IMR-90 (cell line): ENCODE results near the gene R3HDM2. TPM values are rescaled to one million over a fixed set of nuclear protein-coding genes. Genes with fewer than 3 reads are reported as not detected.
A peak's percentile ranks its signal among the peaks of the same experiment; 100 is the strongest.

ENCODE experiments used
- ATAC-seq: fragments of 200-7000 bp; cut with Tn5 transposase; 2 replicates; pipeline ENCODE4 v1.9.1; 2020; ENCODE audit warnings: low read depth, mild to moderate bottlenecking, moderate library complexity
- BruUV-seq: library from RNA; stranded (reverse); fragments of 400-500 nt; replicated peaks from 2 replicates; lab custom pipeline; 2021; lab: Mats Ljungman, UMichigan
- CTCF ChIA-PET: fragments of 300-600 bp; formaldehyde crosslinking; extraction: SDS; loops from one replicate; lab custom pipeline; 2021; ENCODE audit warnings: antibody characterized with exemption; lab: Yijun Ruan, JAX
- POLR2A ChIA-PET: fragments of 300-600 bp; sonication (Branson Sonifier 250); formaldehyde crosslinking; loops from one replicate; lab custom pipeline; 2022; ENCODE audit warnings: antibody characterized with exemption; ENCODE audit not compliant: unreplicated experiment; lab: Charles Lee
- DNase-seq: peaks from one replicate; pipeline ENCODE4 v3.0.0; 2013
- H2AFZ ChIP-seq: replicated peaks from 2 replicates; pipeline ENCODE3; 2013; ENCODE audit warnings: low read length, mild to moderate bottlenecking; ENCODE audit not compliant: poor library complexity
- H2AK5ac ChIP-seq: 2 replicates; pipeline ENCODE4 v1.6.1; 2013; ENCODE audit warnings: low read depth, low read length, inconsistent platforms
- H2AK9ac ChIP-seq: replicated peaks from 2 replicates; pipeline ENCODE3; 2013; ENCODE audit warnings: mild to moderate bottlenecking, low read depth, low read length, moderate library complexity; ENCODE audit not compliant: poor library complexity
- H2BK120ac ChIP-seq: 2 replicates; pipeline ENCODE4 v1.6.1; 2013; ENCODE audit warnings: low read depth, low read length, inconsistent platforms
- H2BK15ac ChIP-seq: 3 replicates; pipeline ENCODE4 v1.6.1; 2013; ENCODE audit warnings: low read depth, low read length, inconsistent platforms
- H2BK20ac ChIP-seq: 2 replicates; pipeline ENCODE4 v1.6.1; 2013; ENCODE audit warnings: low read depth, mild to moderate bottlenecking, inconsistent platforms, low read length, moderate library complexity
- H2BK5ac ChIP-seq: 2 replicates; pipeline ENCODE4 v1.6.1; 2013; ENCODE audit warnings: mild to moderate bottlenecking, low read depth, low read length, inconsistent platforms; ENCODE audit not compliant: poor library complexity, severe bottlenecking
- H3K14ac ChIP-seq: replicated peaks from 2 replicates; pipeline ENCODE4 v1.6.1; 2013; ENCODE audit warnings: low read depth, low read length, inconsistent platforms
- H3K18ac ChIP-seq: 2 replicates; pipeline ENCODE4 v1.6.1; 2013; ENCODE audit warnings: low read depth, low read length, control low read depth
- H3K23ac ChIP-seq: 2 replicates; pipeline ENCODE4 v1.6.1; 2013; ENCODE audit warnings: low read depth, low read length, inconsistent platforms
- H3K27ac ChIP-seq: 2 replicates; pipeline ENCODE4 v1.5.1; 2013; ENCODE audit warnings: mild to moderate bottlenecking, control low read depth, low read length; ENCODE audit not compliant: insufficient read depth
- H3K27me3 ChIP-seq: 2 replicates; pipeline ENCODE4 v1.6.1; 2013; ENCODE audit warnings: low read length; ENCODE audit not compliant: control insufficient read depth, insufficient read depth
- H3K36me3 ChIP-seq: 2 replicates; pipeline ENCODE4 v1.6.1; 2013; ENCODE audit warnings: low read length, mixed read lengths; ENCODE audit not compliant: control insufficient read depth, insufficient read depth
- H3K4ac ChIP-seq: 2 replicates; pipeline ENCODE4 v1.6.1; 2013; ENCODE audit warnings: low read depth, low read length, inconsistent platforms
- H3K4me1 ChIP-seq: 2 replicates; pipeline ENCODE4 v1.6.1; 2013; ENCODE audit warnings: low read length, mixed read lengths; ENCODE audit not compliant: control insufficient read depth, insufficient read depth
- H3K4me2 ChIP-seq: 2 replicates; pipeline ENCODE4 v1.6.1; 2013; ENCODE audit warnings: low read depth, mild to moderate bottlenecking, control low read depth, low read length, moderate library complexity
- H3K4me3 ChIP-seq: 2 replicates; pipeline ENCODE4 v1.5.1; 2013; ENCODE audit warnings: low read depth, mild to moderate bottlenecking, control low read depth, low read length, moderate library complexity; ENCODE audit not compliant: insufficient read depth
- H3K56ac ChIP-seq: 2 replicates; pipeline ENCODE4 v1.6.1; 2013; ENCODE audit warnings: low read length, inconsistent platforms; ENCODE audit not compliant: insufficient read depth; ENCODE audit errors: extremely low read depth
- H3K79me1 ChIP-seq, 2 experiments: 2 replicates each; pipeline ENCODE4 v1.6.1; 2013; ENCODE audit warnings: low read length in 2 of 2, inconsistent platforms in 1 of 2, low read depth in 1 of 2
- H3K9ac ChIP-seq: 2 replicates; pipeline ENCODE4 v1.6.1; 2013; ENCODE audit warnings: low read depth, low read length, control low read depth
- H3K9me1 ChIP-seq: 2 replicates; pipeline ENCODE4 v1.6.1; 2013; ENCODE audit warnings: low read length, inconsistent platforms; ENCODE audit not compliant: insufficient read depth
- H3K9me3 ChIP-seq: 2 replicates; pipeline ENCODE4 v1.6.1; 2013; ENCODE audit warnings: low read length; ENCODE audit not compliant: control insufficient read depth, insufficient read depth
- H4K20me1 ChIP-seq: 2 replicates; pipeline ENCODE4 v1.6.1; 2013; ENCODE audit warnings: low read length, inconsistent platforms; ENCODE audit not compliant: insufficient read depth
- H4K5ac ChIP-seq: 2 replicates; pipeline ENCODE4 v1.6.1; 2013; ENCODE audit warnings: mild to moderate bottlenecking, low read depth, low read length, control low read depth
- H4K8ac ChIP-seq, 2 experiments: 2 replicates each; pipeline ENCODE4 v1.6.1; 2013; ENCODE audit warnings: low read depth in 2 of 2, low read length in 2 of 2, control low read depth in 1 of 2, inconsistent platforms in 1 of 2
- H4K91ac ChIP-seq: 2 replicates; pipeline ENCODE4 v1.6.1; 2013; ENCODE audit warnings: low read depth, low read length, inconsistent platforms; ENCODE audit not compliant: insufficient read depth
- MXI1 ChIP-seq: IDR thresholded peaks from 2 replicates; pipeline ENCODE4 v1.6.1; 2012; ENCODE audit warnings: low read depth, mild to moderate bottlenecking, low read length, moderate library complexity, borderline replicate concordance
- POLR2A ChIP-seq: IDR thresholded peaks from 2 replicates; pipeline ENCODE4 v1.6.1; 2012; ENCODE audit warnings: mild to moderate bottlenecking, low read depth, low read length
- SMC3 ChIP-seq: fragments of 150-350 bp; IDR thresholded peaks from 2 replicates; pipeline ENCODE4 v1.6.1; 2016; ENCODE audit warnings: low read depth, mild to moderate bottlenecking, antibody characterized with exemption, low read length, moderate library complexity
- WGBS, 2 experiments: methylation state at CpG; one replicate each; pipeline versions ENCODE4 v1.1.5 to v1.1.7; 2013; ENCODE audit warnings: missing lambda C conversion rate in 2 of 2; ENCODE audit not compliant: insufficient read length in 1 of 2; ENCODE audit errors: extremely low coverage in 2 of 2; 5-methylcytosine and 5-hydroxymethylcytosine counted together
- dilution Hi-C: fragments of 300-500 bp; cut with HindIII; formaldehyde crosslinking; loops from one replicate; pipeline ENCODE4 v1.14.3; 2018; ENCODE audit warnings: low sequenced_read_pairs; ENCODE audit not compliant: unreplicated experiment
- in situ Hi-C: fragments of 300-500 bp; cut with MboI; formaldehyde crosslinking; loops from 3 replicates; pipeline ENCODE4 v1.14.3; 2019; ENCODE audit warnings: low sequenced_read_pairs, inconsistent platforms, mixed read lengths
- intact Hi-C: fragments of 100-400 bp; cut with micrococcal nuclease; formaldehyde crosslinking; loops from 2 replicates; pipeline ENCODE4 v1.10.0; 2022
- polyA plus RNA-seq, 3 experiments: library from polyadenylated mRNA; depleted of rRNA; stranded (reverse); fragments of >200 nt; gene quantifications; 2 replicates each; pipeline ENCODE4 v1.2.3, GENCODE V29; 2012; ENCODE audit warnings: low replicate concordance in 1 of 3
- total RNA-seq: library from RNA; depleted of rRNA; stranded (reverse); fragments of >200 nt; gene quantifications from 2 replicates; pipeline ENCODE4 v1.2.3, GENCODE V29; 2012
- TF ChIP-seq, protein P1 (sequence below): fragments of 150-350 bp; IDR thresholded peaks from 2 replicates; pipeline ENCODE4 v1.6.1; 2017; ENCODE audit warnings: mild to moderate bottlenecking, antibody characterized with exemption, low read length, low read depth

The R3HDM2 gene
- total and polyA plus RNA-seq, 2 of the 4 experiments (the other 2 are of a cell fraction) = 7.5 to 28.4 TPM

DNA sequence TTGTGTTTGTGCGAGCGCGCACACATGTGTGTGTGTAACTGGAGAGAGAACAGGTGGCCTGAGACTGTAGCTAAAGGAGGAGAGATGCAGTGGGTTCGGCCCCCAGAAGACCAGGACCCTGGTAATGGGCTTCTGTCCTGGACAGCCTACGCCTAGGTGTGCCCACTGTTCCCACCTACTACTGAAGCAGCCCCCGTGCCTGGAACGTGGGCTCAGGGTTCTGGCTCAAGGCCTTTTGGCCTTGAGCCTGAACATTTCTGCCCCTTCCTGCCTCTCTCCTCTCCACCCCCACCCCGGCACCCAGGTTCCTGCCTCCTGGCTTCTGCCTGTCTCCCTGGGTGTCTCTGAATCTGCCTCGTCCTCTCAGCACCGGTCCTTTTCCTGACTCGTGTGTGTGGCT, 215.8 kb downstream of the R3HDM2 start:
- Histone ChIP-seq H2BK5ac (no peak overlapping the region), H3K14ac (no peak overlapping the region), H4K20me1 (peaks cover 59% of the 10 kb centered on the region), H2BK120ac (no peak overlapping the region), H4K8ac (no peak overlapping the region), H2AK9ac (peak overlapping the region; percentile 58), H2BK15ac (no peak overlapping the region), H3K9me1 (no peaks in the 10 kb centered on the region), H3K9me3 (no peaks in the 10 kb centered on the region), H3K27me3 (peaks cover 51% of the 10 kb centered on the region), H3K27ac (no peak overlapping the region), H4K5ac (no peak overlapping the region), H3K36me3 (peaks cover 37% of the 10 kb centered on the region), H3K9ac (no peak overlapping the region), H2AFZ (peak overlapping the region; percentile 64), H3K56ac (no peak overlapping the region), H2AK5ac (no peak overlapping the region), H3K4me2 (no peak overlapping the region), H3K79me1 (peaks cover 0 to 7% of the 10 kb centered on the region in 2 experiments; a peak in 1 of 4 replicates), H3K23ac (no peak overlapping the region), H3K18ac (no peak overlapping the region), H3K4me1 (peaks cover 7% of the 10 kb centered on the region), H3K4ac (no peak overlapping the region), H2BK20ac (no peak overlapping the region), H4K91ac (no peak overlapping the region), H3K4me3 (no peak overlapping the region)
- ChIA-PET POLR2A (no interaction called here), CTCF (interaction anchor here (1.2 to 3.5 kb wide), 3 partner anchors 24 to 28 kb away, joined by 5 to 25 read pairs (median 6); no protein-coding TSS in a partner anchor)
- ATAC-seq (no peak), DNase-seq (no peak)
- BruUV-seq = no TSS peak
- intact Hi-C loops (no loop called here), in situ Hi-C loops (no loop called here), dilution Hi-C loops (no loop called here)
- 35% methylated on average over 3 of the region's 11 CpGs; no CpG with 5 or more reads in 1 of the 2 experiments for WGBS, 2 experiments
- no peak for TF ChIP-seq MXI1
- TF ChIP-seq POLR2A = 0 out of 2 replicates have a peak, but pooled peaks have one; percentile 5
- TF ChIP-seq SMC3 = no peak
- TF ChIP-seq, protein P1, sequence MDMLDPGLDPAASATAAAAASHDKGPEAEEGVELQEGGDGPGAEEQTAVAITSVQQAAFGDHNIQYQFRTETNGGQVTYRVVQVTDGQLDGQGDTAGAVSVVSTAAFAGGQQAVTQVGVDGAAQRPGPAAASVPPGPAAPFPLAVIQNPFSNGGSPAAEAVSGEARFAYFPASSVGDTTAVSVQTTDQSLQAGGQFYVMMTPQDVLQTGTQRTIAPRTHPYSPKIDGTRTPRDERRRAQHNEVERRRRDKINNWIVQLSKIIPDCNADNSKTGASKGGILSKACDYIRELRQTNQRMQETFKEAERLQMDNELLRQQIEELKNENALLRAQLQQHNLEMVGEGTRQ = no peak
